SK-N-SH (cell line): ENCODE data around the gene WNK1.

Source experiments
- EP300 ChIP-seq, 2 experiments: IDR thresholded peaks; 2 replicates each; pipeline versions ENCODE4 v1.4.0 to v1.6.1; 2012; ENCODE audit warnings: borderline replicate concordance in 1 of 2, low read depth in 1 of 2, low read length in 1 of 2
- EZH2phosphoT487 ChIP-seq: fragments of 200-600 bp; sonication (generic); IDR thresholded peaks from 2 replicates; pipeline ENCODE4 v1.6.1; 2017; ENCODE audit warnings: low read depth, mixed run types, mild to moderate bottlenecking, antibody characterized with exemption, moderate library complexity, borderline replicate concordance
- FOXJ3 ChIP-seq: sonication (generic); formaldehyde crosslinking; IDR thresholded peaks from 2 replicates; pipeline ENCODE4 v1.5.1; 2020; ENCODE audit warnings: mild to moderate bottlenecking, missing genetic modification reagents
- MXI1 ChIP-seq: IDR thresholded peaks from 2 replicates; pipeline ENCODE4 v1.6.1; 2012; ENCODE audit warnings: mild to moderate bottlenecking, low read depth, low read length, improper control_type of control experiment
- NRF1 ChIP-seq: IDR thresholded peaks from 2 replicates; pipeline ENCODE4 v1.6.1; 2012; ENCODE audit warnings: low read depth, mild to moderate bottlenecking, low read length
- POLR2AphosphoS5 ChIP-seq: IDR thresholded peaks from 2 replicates; pipeline ENCODE4 v1.6.1; 2012; ENCODE audit warnings: low read depth, low read length
- RXRA ChIP-seq: IDR thresholded peaks from 2 replicates; pipeline ENCODE4 v1.4.0; 2012; ENCODE audit warnings: low read depth, mild to moderate bottlenecking, borderline replicate concordance
- TAF1 ChIP-seq: IDR thresholded peaks from 2 replicates; pipeline ENCODE4 v1.6.1; 2012; ENCODE audit warnings: low read depth, mild to moderate bottlenecking, low read length, moderate library complexity, borderline replicate concordance
- TF ChIP-seq, protein P1 (sequence below): fragments of 200-600 bp; sonication (generic); IDR thresholded peaks from 2 replicates; pipeline ENCODE4 v1.6.1; 2017; ENCODE audit warnings: antibody characterized with exemption, mild to moderate bottlenecking, moderate library complexity
- TF ChIP-seq, protein P2 (sequence below): IDR thresholded peaks from 2 replicates; pipeline ENCODE4 v1.4.0; 2012; ENCODE audit warnings: low read depth, borderline replicate concordance
- TF ChIP-seq, protein P3 (sequence below): fragments of 150-350 bp; IDR thresholded peaks from 2 replicates; pipeline ENCODE4 v1.6.1; 2017; ENCODE audit warnings: antibody characterized with exemption, low read length, low read depth, borderline replicate concordance
- TF ChIP-seq, protein P4 (sequence below): IDR thresholded peaks from 2 replicates; pipeline ENCODE4 v1.6.1; 2012; ENCODE audit warnings: mild to moderate bottlenecking, low read depth, low read length, moderate library complexity
- TF ChIP-seq, protein P5 (sequence below): IDR thresholded peaks from 2 replicates; pipeline ENCODE4 v1.4.0; 2012; ENCODE audit warnings: low read depth

DNA sequence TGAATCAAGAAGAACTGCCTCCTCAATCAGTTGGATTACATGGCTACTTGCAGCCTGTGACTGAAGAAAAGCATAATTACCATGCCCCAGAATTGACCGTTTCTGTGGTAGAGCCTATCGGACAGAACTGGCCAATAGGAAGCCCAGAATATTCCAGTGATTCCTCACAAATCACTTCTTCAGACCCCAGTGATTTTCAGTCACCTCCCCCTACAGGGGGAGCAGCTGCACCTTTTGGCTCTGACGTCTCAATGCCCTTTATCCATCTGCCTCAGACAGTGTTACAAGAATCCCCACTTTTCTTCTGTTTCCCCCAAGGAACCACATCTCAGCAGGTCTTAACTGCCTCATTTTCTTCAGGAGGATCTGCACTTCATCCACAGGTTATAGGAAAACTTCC lies 116.3 kb downstream of the WNK1 start:
- TF ChIP-seq, protein P1, sequence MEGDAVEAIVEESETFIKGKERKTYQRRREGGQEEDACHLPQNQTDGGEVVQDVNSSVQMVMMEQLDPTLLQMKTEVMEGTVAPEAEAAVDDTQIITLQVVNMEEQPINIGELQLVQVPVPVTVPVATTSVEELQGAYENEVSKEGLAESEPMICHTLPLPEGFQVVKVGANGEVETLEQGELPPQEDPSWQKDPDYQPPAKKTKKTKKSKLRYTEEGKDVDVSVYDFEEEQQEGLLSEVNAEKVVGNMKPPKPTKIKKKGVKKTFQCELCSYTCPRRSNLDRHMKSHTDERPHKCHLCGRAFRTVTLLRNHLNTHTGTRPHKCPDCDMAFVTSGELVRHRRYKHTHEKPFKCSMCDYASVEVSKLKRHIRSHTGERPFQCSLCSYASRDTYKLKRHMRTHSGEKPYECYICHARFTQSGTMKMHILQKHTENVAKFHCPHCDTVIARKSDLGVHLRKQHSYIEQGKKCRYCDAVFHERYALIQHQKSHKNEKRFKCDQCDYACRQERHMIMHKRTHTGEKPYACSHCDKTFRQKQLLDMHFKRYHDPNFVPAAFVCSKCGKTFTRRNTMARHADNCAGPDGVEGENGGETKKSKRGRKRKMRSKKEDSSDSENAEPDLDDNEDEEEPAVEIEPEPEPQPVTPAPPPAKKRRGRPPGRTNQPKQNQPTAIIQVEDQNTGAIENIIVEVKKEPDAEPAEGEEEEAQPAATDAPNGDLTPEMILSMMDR = no peak; the same call in 1 of the 2 replicates
- TF ChIP-seq EZH2phosphoT487 (no peak), MXI1 (no peak), FOXJ3 (CRISPR knock-in tag) (no peak), EP300 (IDR thresholded peaks at IDR 0.05; ENCODE audit: borderline replicate concordance in 1 of 2, low read depth in 1 of 2, low read length in 1 of 2) (no peak), TAF1 (no peak), POLR2AphosphoS5 (no peak), NRF1 (no peak), RXRA (no peak)
- TF ChIP-seq, protein P2, sequence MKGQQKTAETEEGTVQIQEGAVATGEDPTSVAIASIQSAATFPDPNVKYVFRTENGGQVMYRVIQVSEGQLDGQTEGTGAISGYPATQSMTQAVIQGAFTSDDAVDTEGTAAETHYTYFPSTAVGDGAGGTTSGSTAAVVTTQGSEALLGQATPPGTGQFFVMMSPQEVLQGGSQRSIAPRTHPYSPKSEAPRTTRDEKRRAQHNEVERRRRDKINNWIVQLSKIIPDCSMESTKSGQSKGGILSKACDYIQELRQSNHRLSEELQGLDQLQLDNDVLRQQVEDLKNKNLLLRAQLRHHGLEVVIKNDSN = no peak
- TF ChIP-seq, protein P3, sequence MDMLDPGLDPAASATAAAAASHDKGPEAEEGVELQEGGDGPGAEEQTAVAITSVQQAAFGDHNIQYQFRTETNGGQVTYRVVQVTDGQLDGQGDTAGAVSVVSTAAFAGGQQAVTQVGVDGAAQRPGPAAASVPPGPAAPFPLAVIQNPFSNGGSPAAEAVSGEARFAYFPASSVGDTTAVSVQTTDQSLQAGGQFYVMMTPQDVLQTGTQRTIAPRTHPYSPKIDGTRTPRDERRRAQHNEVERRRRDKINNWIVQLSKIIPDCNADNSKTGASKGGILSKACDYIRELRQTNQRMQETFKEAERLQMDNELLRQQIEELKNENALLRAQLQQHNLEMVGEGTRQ = no peak
- TF ChIP-seq, protein P4, sequence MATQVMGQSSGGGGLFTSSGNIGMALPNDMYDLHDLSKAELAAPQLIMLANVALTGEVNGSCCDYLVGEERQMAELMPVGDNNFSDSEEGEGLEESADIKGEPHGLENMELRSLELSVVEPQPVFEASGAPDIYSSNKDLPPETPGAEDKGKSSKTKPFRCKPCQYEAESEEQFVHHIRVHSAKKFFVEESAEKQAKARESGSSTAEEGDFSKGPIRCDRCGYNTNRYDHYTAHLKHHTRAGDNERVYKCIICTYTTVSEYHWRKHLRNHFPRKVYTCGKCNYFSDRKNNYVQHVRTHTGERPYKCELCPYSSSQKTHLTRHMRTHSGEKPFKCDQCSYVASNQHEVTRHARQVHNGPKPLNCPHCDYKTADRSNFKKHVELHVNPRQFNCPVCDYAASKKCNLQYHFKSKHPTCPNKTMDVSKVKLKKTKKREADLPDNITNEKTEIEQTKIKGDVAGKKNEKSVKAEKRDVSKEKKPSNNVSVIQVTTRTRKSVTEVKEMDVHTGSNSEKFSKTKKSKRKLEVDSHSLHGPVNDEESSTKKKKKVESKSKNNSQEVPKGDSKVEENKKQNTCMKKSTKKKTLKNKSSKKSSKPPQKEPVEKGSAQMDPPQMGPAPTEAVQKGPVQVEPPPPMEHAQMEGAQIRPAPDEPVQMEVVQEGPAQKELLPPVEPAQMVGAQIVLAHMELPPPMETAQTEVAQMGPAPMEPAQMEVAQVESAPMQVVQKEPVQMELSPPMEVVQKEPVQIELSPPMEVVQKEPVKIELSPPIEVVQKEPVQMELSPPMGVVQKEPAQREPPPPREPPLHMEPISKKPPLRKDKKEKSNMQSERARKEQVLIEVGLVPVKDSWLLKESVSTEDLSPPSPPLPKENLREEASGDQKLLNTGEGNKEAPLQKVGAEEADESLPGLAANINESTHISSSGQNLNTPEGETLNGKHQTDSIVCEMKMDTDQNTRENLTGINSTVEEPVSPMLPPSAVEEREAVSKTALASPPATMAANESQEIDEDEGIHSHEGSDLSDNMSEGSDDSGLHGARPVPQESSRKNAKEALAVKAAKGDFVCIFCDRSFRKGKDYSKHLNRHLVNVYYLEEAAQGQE = no peak
- TF ChIP-seq, protein P5, sequence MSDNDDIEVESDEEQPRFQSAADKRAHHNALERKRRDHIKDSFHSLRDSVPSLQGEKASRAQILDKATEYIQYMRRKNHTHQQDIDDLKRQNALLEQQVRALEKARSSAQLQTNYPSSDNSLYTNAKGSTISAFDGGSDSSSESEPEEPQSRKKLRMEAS = no peak
